Measurements from ENCODE around the gene GIMAP2. TPM values are rescaled to one million over a fixed set of nuclear protein-coding genes. Genes with fewer than 3 reads are reported as not detected.

GIMAP2 gene
- total RNA-seq, 1 donor from 2014 or later = not detected

- Mint-ChIP-seq H3K27me3 (peaks cover 17% of the 10 kb centered on the region), H3K4me1 (ENCODE audit: unreplicated experiment) (no peaks in the 10 kb centered on the region), H3K4me3 (no peak overlapping the region), H3K36me3 (no peaks in the 10 kb centered on the region), H3K9me3 (peaks cover 5% of the 10 kb centered on the region), H3K27ac (no peak overlapping the region)
- DNase-seq (ENCODE audit: extremely low spot score, unreplicated experiment) = no peak
- TF ChIP-seq, protein P1, sequence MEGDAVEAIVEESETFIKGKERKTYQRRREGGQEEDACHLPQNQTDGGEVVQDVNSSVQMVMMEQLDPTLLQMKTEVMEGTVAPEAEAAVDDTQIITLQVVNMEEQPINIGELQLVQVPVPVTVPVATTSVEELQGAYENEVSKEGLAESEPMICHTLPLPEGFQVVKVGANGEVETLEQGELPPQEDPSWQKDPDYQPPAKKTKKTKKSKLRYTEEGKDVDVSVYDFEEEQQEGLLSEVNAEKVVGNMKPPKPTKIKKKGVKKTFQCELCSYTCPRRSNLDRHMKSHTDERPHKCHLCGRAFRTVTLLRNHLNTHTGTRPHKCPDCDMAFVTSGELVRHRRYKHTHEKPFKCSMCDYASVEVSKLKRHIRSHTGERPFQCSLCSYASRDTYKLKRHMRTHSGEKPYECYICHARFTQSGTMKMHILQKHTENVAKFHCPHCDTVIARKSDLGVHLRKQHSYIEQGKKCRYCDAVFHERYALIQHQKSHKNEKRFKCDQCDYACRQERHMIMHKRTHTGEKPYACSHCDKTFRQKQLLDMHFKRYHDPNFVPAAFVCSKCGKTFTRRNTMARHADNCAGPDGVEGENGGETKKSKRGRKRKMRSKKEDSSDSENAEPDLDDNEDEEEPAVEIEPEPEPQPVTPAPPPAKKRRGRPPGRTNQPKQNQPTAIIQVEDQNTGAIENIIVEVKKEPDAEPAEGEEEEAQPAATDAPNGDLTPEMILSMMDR (conservative IDR thresholded peaks at IDR 0.05) = no peak
Measured at GRCh38 chr7:150716939-150717338, 31.4 kb downstream of the GIMAP2 start.

GRCh38 chr7:150717814-150718420 lies 32.4 kb downstream of the GIMAP2 start:
- Mint-ChIP-seq H3K9me3 (peaks cover 4% of the 10 kb centered on the region), H3K4me3 (no peak overlapping the region), H3K36me3 (no peaks in the 10 kb centered on the region), H3K4me1 (ENCODE audit: unreplicated experiment) (no peaks in the 10 kb centered on the region), H3K27ac (no peak overlapping the region), H3K27me3 (peaks cover 17% of the 10 kb centered on the region)
- TF ChIP-seq, protein P1 (conservative IDR thresholded peaks at IDR 0.05) = no peak
- DNase-seq (ENCODE audit: extremely low spot score, unreplicated experiment) = no peak

DNA sequence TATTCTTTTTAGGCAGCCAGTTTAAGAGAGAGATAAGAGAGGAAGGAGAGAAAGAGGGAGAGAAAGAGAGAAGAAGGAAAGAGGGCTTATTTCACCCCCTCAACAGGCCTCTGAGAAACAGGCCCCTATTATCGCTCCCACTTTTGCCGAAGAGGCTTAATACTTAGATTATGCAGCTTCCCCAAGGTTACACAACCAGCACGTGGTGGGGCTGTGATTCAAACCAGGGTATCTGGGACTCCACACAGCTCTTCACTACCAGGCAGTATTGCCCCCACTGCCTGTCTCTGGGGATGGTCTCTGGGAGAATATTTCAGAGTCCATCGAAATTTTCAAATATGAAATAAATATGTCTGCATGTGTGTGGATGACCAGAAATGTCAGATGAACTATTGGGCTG lies 33.9 kb downstream of the GIMAP2 start:
- H3K27ac Mint-ChIP-seq = no peak overlapping the region
- TF ChIP-seq, protein P1 (conservative IDR thresholded peaks at IDR 0.05) = no peak
- H3K36me3 Mint-ChIP-seq = no peaks in the 10 kb centered on the region
- H3K4me3 Mint-ChIP-seq = no peak overlapping the region
- peaks cover 13% of the 10 kb centered on the region for H3K27me3 Mint-ChIP-seq
- no peaks in the 10 kb centered on the region for H3K9me3 Mint-ChIP-seq
- no peaks in the 10 kb centered on the region for H3K4me1 Mint-ChIP-seq (ENCODE audit: unreplicated experiment)
- DNase-seq (ENCODE audit: extremely low spot score, unreplicated experiment) = no peak

- H3K9me3 Mint-ChIP-seq = no peaks in the 10 kb centered on the region
- H3K27me3 Mint-ChIP-seq = peaks cover 13% of the 10 kb centered on the region
- TF ChIP-seq, protein P1 (conservative IDR thresholded peaks at IDR 0.05) = no peak
- no peak overlapping the region for H3K4me3 Mint-ChIP-seq
- no peaks in the 10 kb centered on the region for H3K4me1 Mint-ChIP-seq (ENCODE audit: unreplicated experiment)
- no peak for DNase-seq (ENCODE audit: extremely low spot score, unreplicated experiment)
- H3K36me3 Mint-ChIP-seq = no peaks in the 10 kb centered on the region
- no peak overlapping the region for H3K27ac Mint-ChIP-seq
Measured at GRCh38 chr7:150719960-150720891, 34.7 kb downstream of the GIMAP2 start.

DNA sequence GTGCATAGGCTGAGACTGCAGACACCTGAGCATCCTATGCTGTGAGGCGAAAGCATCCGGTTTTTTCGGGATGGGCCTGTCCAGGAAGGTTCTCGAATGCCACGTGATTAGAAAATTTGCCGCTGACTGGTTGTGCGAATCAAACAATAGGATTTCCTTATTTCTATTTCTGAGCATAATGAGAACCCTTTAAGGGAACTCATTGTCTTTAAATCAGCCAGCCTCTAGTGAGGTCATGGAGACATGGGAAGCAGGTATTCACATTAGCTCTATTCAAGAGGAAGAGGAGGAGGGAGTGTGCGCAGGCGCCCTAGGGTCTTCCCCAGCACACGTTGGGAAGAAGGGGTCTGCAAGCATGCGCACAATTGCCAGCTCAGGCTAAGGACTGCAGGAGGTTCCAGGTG lies 36.5 kb downstream of the GIMAP2 start:
- no peak for DNase-seq (ENCODE audit: extremely low spot score, unreplicated experiment)
- Mint-ChIP-seq H3K36me3 (no peaks in the 10 kb centered on the region), H3K4me1 (ENCODE audit: unreplicated experiment) (no peaks in the 10 kb centered on the region), H3K4me3 (no peak overlapping the region), H3K27me3 (peaks cover 11% of the 10 kb centered on the region), H3K27ac (no peak overlapping the region), H3K9me3 (no peaks in the 10 kb centered on the region)
- TF ChIP-seq, protein P1 (conservative IDR thresholded peaks at IDR 0.05) = no peak
